ENCODE data around the gene IGFBP6. TPM values are rescaled to one million over a fixed set of nuclear protein-coding genes. Genes with fewer than 3 reads are reported as not detected.

Gene IGFBP6
- total and polyA plus RNA-seq, 9 of the 15 experiments (the other 6 are each of a cell fraction or from before 2014, with no cell fraction given), result 0.15 to 1.4 (median 0.54) TPM

DNA sequence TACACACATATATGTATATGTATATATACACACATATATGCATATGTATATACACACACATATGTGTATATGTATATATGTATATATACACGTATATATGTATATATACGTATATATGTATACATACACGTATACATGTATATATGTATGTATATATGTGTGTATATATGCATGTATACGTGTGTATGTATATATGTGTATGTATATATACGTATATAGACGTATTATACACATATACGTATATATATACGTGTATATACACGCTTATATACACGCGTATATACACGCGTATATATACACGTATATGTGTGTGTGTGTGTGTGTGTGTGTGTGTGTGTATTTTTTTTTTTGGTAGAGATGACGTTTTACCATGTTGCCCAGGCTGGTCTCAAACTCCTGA, 50.2 kb downstream of the IGFBP6 start (continued):
- TF ChIP-seq ZBTB11 (CRISPR knock-in tag; IDR thresholded peaks at IDR 0.05), result peak in 1 of 3 experiments; percentile 81; a peak in 2 of 6 replicates

GRCh38 chr12:53151039-53151438, 53.6 kb downstream of the IGFBP6 start:
- intact Hi-C loops (cut with micrococcal nuclease), result no loop called here
- Histone ChIP-seq H3K9me1 (ENCODE audit: control insufficient read depth, insufficient read depth, low read length) (no peaks in the 10 kb centered on the region), H3K4me3 (no peak overlapping the region), H4K20me1 (replicated peaks; ENCODE audit: control insufficient read depth, insufficient read depth, low read length) (no peaks in the 10 kb centered on the region), H3K9me3 (replicated peaks; ENCODE audit: control insufficient read depth, insufficient read depth, low read depth, low read length) (peaks cover 5% of the 10 kb centered on the region), H3K79me2 (ENCODE audit: control insufficient read depth, insufficient read depth, low read length) (no peaks in the 10 kb centered on the region), H2AFZ (ENCODE audit: low read depth, low read length) (no peak overlapping the region), H3K27ac (ENCODE audit: extremely low read depth, low read depth, low read length) (no peak overlapping the region), H3K4me2 (ENCODE audit: insufficient read depth, low read length) (no peak overlapping the region), H3K4me1 (replicated peaks in 1 of 2; ENCODE audit: control insufficient read depth in 2 of 2, insufficient read depth in 2 of 2, low read length in 2 of 2) (peaks cover 2 to 6% of the 10 kb centered on the region in 2 experiments; a peak in 3 of 5 replicates), H3K9ac (ENCODE audit: insufficient read depth in 1 of 2, low read depth in 2 of 2, low read length in 2 of 2) (no peak overlapping the region; a peak in 1 of 4 replicates), H3K27me3 (ENCODE audit: control insufficient read depth in 2 of 2, insufficient read depth in 2 of 2, low read length in 2 of 2) (no peaks in the 10 kb centered on the region), H3K36me3 (ENCODE audit: control insufficient read depth, insufficient read depth, low read length) (no peaks in the 10 kb centered on the region)
- in situ Hi-C loops (cut with MboI), result no loop called here
- BruUV-seq (replicated peaks), result no TSS peak
- TF ChIP-seq EP300 (IDR thresholded peaks at IDR 0.05; ENCODE audit: low read length), result no peak
- TF ChIP-seq RFX1 (IDR thresholded peaks at IDR 0.05), result peak; percentile 46
- ChIA-PET POLR2A (interaction anchor here (0.6 to 0.9 kb wide), 2 partner anchors 8 to 10 kb away, joined by 3 to 4 read pairs; no protein-coding TSS in a partner anchor), CTCF (ENCODE audit: low intra/inter-chr PET ratio) (no interaction called here)
- 64% methylated on average over 6 of the region's 6 CpGs for WGBS (ENCODE audit: insufficient coverage, low coverage, missing lambda C conversion rate)
- FAIRE-seq (no peak), ATAC-seq (no peak), DNase-seq (ENCODE audit: extremely low read depth in 1 of 4, low spot score in 3 of 4) (no peak)

Small RNA genes lying within 50 kb of the gene (microRNA-seq; reads per million reads assigned to microRNA genes)
- not detected for gene MIR6757 (ENCODE audit: borderline microRNAs expressed)

Small RNA genes lying within 50 kb of the gene (small RNA-seq; reads per million reads assigned to genes)
- gene HIGD1AP1 (0.15 reads per million), gene MIR6757 (not detected), gene RNU6-333P (not detected)

Other genes with a start within 250 kb of the IGFBP6 start
Only the 7 nearest of the 16 such genes appear.
- gene EIF4B, start 91.2 kb upstream of the IGFBP6 start, total RNA-seq (2014; rRNA removed), result 617 and 636 TPM in 2 replicates
- gene EIF4B, start 91.2 kb upstream of the IGFBP6 start, total RNA-seq (2014; rRNA removed; fragmentation: Illumina TruSeq; extraction: Trizol), result 669 and 710 TPM in 2 replicates
- 624 and 636 TPM in 2 replicates for gene EIF4B, start 91.2 kb upstream of the IGFBP6 start, total RNA-seq (2015; rRNA removed; fragmentation: Illumina TruSeq; extraction: Trizol)
- gene EIF4B, start 91.2 kb upstream of the IGFBP6 start, total RNA-seq (2021), result 535 and 617 TPM in 2 replicates
- gene EIF4B, start 91.2 kb upstream of the IGFBP6 start, polyA plus RNA-seq (2011; rRNA removed), result 489 and 497 TPM in 2 replicates
- 552 and 578 TPM in 2 replicates for gene EIF4B, start 91.2 kb upstream of the IGFBP6 start, polyA plus RNA-seq (2014; fragmentation: Illumina TruSeq; extraction: Trizol)
- 100 to 1,000 TPM; 138 to 150 TPM for gene EIF4B, start 91.2 kb upstream of the IGFBP6 start, polyA plus RNA-seq (2014; fragmentation: Nextera tagmentation; extraction: Ambion mirVana)
- gene EIF4B, start 91.2 kb upstream of the IGFBP6 start, polyA plus RNA-seq (2014; rRNA removed), result 312 and 317 TPM in 2 replicates
- 1.2 and 1.3 TPM in 2 replicates for gene TNS2, start 47.6 kb upstream of the IGFBP6 start, total RNA-seq (2014; rRNA removed)
- 0.41 and 0.73 TPM in 2 replicates for gene TNS2, start 47.6 kb upstream of the IGFBP6 start, total RNA-seq (2014; rRNA removed; fragmentation: Illumina TruSeq; extraction: Trizol)
- gene TNS2, start 47.6 kb upstream of the IGFBP6 start, total RNA-seq (2015; rRNA removed; fragmentation: Illumina TruSeq; extraction: Trizol), result 0.65 and 0.79 TPM in 2 replicates
- gene TNS2, start 47.6 kb upstream of the IGFBP6 start, total RNA-seq (2021), result 2.8 and 3.1 TPM in 2 replicates
- gene TNS2, start 47.6 kb upstream of the IGFBP6 start, polyA plus RNA-seq (2011; rRNA removed), result 1.3 and 1.7 TPM in 2 replicates
- gene TNS2, start 47.6 kb upstream of the IGFBP6 start, polyA plus RNA-seq (2014; fragmentation: Illumina TruSeq; extraction: Trizol), result 1.4 and 1.6 TPM in 2 replicates
- under 1 TPM in 1 of 2 experiments, not detected in 1; 0.28 TPM for gene TNS2, start 47.6 kb upstream of the IGFBP6 start, polyA plus RNA-seq (2014; fragmentation: Nextera tagmentation; extraction: Ambion mirVana)
- 1.0 and 2.8 TPM in 2 replicates for gene TNS2, start 47.6 kb upstream of the IGFBP6 start, polyA plus RNA-seq (2014; rRNA removed)
- 8.4 and 10.6 TPM in 2 replicates for gene SPRYD3, start 18.3 kb upstream of the IGFBP6 start, total RNA-seq (2014; rRNA removed)
- 4.1 and 5.1 TPM in 2 replicates for gene SPRYD3, start 18.3 kb upstream of the IGFBP6 start, total RNA-seq (2014; rRNA removed; fragmentation: Illumina TruSeq; extraction: Trizol)
- 5.0 and 5.9 TPM in 2 replicates for gene SPRYD3, start 18.3 kb upstream of the IGFBP6 start, total RNA-seq (2015; rRNA removed; fragmentation: Illumina TruSeq; extraction: Trizol)
- 10.8 and 13.6 TPM in 2 replicates for gene SPRYD3, start 18.3 kb upstream of the IGFBP6 start, total RNA-seq (2021)
- 6.2 and 7.6 TPM in 2 replicates for gene SPRYD3, start 18.3 kb upstream of the IGFBP6 start, polyA plus RNA-seq (2011; rRNA removed)
- 10.6 and 11.4 TPM in 2 replicates for gene SPRYD3, start 18.3 kb upstream of the IGFBP6 start, polyA plus RNA-seq (2014; fragmentation: Illumina TruSeq; extraction: Trizol)
- gene SPRYD3, start 18.3 kb upstream of the IGFBP6 start, polyA plus RNA-seq (2014; fragmentation: Nextera tagmentation; extraction: Ambion mirVana), result 1 to 10 TPM; 1.5 to 2.6 TPM
- gene SPRYD3, start 18.3 kb upstream of the IGFBP6 start, polyA plus RNA-seq (2014; rRNA removed), result 9.1 and 11.0 TPM in 2 replicates
- not detected in 2 replicates for gene SOAT2, start 5.8 kb downstream of the IGFBP6 start, total RNA-seq (2014; rRNA removed)
- gene SOAT2, start 5.8 kb downstream of the IGFBP6 start, total RNA-seq (2014; rRNA removed; fragmentation: Illumina TruSeq; extraction: Trizol), result not detected in 2 replicates
- gene SOAT2, start 5.8 kb downstream of the IGFBP6 start, total RNA-seq (2015; rRNA removed; fragmentation: Illumina TruSeq; extraction: Trizol), result not detected in 2 replicates
- not detected in 2 replicates for gene SOAT2, start 5.8 kb downstream of the IGFBP6 start, total RNA-seq (2021)
- not detected in 2 replicates for gene SOAT2, start 5.8 kb downstream of the IGFBP6 start, polyA plus RNA-seq (2011; rRNA removed)
- not detected in 2 replicates for gene SOAT2, start 5.8 kb downstream of the IGFBP6 start, polyA plus RNA-seq (2014; fragmentation: Illumina TruSeq; extraction: Trizol)
- not detected for gene SOAT2, start 5.8 kb downstream of the IGFBP6 start, polyA plus RNA-seq (2014; fragmentation: Nextera tagmentation; extraction: Ambion mirVana)
- 0.04 TPM in 1 of 2 replicates, not detected in the other for gene SOAT2, start 5.8 kb downstream of the IGFBP6 start, polyA plus RNA-seq (2014; rRNA removed)
- gene ZNF740, start 83.1 kb downstream of the IGFBP6 start, total RNA-seq (2014; rRNA removed), result 15.1 and 16.1 TPM in 2 replicates
- 18.6 and 19.9 TPM in 2 replicates for gene ZNF740, start 83.1 kb downstream of the IGFBP6 start, total RNA-seq (2014; rRNA removed; fragmentation: Illumina TruSeq; extraction: Trizol)
- gene ZNF740, start 83.1 kb downstream of the IGFBP6 start, total RNA-seq (2015; rRNA removed; fragmentation: Illumina TruSeq; extraction: Trizol), result 13.3 and 13.6 TPM in 2 replicates
- 39.6 and 46.4 TPM in 2 replicates for gene ZNF740, start 83.1 kb downstream of the IGFBP6 start, total RNA-seq (2021)
- gene ZNF740, start 83.1 kb downstream of the IGFBP6 start, polyA plus RNA-seq (2011; rRNA removed), result 33.1 and 34.9 TPM in 2 replicates
- gene ZNF740, start 83.1 kb downstream of the IGFBP6 start, polyA plus RNA-seq (2014; fragmentation: Illumina TruSeq; extraction: Trizol), result 19.2 and 21.0 TPM in 2 replicates
- 1 to 10 TPM in 1 of 2 experiments, under 1 TPM in 1; 0.57 to 1.4 TPM for gene ZNF740, start 83.1 kb downstream of the IGFBP6 start, polyA plus RNA-seq (2014; fragmentation: Nextera tagmentation; extraction: Ambion mirVana)
- 20.6 and 22.1 TPM in 2 replicates for gene ZNF740, start 83.1 kb downstream of the IGFBP6 start, polyA plus RNA-seq (2014; rRNA removed)
- gene CSAD, start 83.3 kb downstream of the IGFBP6 start, total RNA-seq (2014; rRNA removed), result 8.1 and 8.5 TPM in 2 replicates
- gene CSAD, start 83.3 kb downstream of the IGFBP6 start, total RNA-seq (2014; rRNA removed; fragmentation: Illumina TruSeq; extraction: Trizol), result 5.7 and 8.1 TPM in 2 replicates
- gene CSAD, start 83.3 kb downstream of the IGFBP6 start, total RNA-seq (2015; rRNA removed; fragmentation: Illumina TruSeq; extraction: Trizol), result 6.7 and 7.0 TPM in 2 replicates
- 10.3 and 10.9 TPM in 2 replicates for gene CSAD, start 83.3 kb downstream of the IGFBP6 start, total RNA-seq (2021)
- 19.6 and 26.6 TPM in 2 replicates for gene CSAD, start 83.3 kb downstream of the IGFBP6 start, polyA plus RNA-seq (2011; rRNA removed)
- gene CSAD, start 83.3 kb downstream of the IGFBP6 start, polyA plus RNA-seq (2014; fragmentation: Illumina TruSeq; extraction: Trizol), result 11.1 and 16.8 TPM in 2 replicates
- gene CSAD, start 83.3 kb downstream of the IGFBP6 start, polyA plus RNA-seq (2014; fragmentation: Nextera tagmentation; extraction: Ambion mirVana), result 1 to 10 TPM; 1.8 to 2.4 TPM
- gene CSAD, start 83.3 kb downstream of the IGFBP6 start, polyA plus RNA-seq (2014; rRNA removed), result 17.1 TPM in 2 replicates
- 1.3 and 1.9 TPM in 2 replicates for gene ITGB7, start 109.6 kb downstream of the IGFBP6 start, total RNA-seq (2014; rRNA removed)
- 0.41 and 0.55 TPM in 2 replicates for gene ITGB7, start 109.6 kb downstream of the IGFBP6 start, total RNA-seq (2014; rRNA removed; fragmentation: Illumina TruSeq; extraction: Trizol)
- gene ITGB7, start 109.6 kb downstream of the IGFBP6 start, total RNA-seq (2015; rRNA removed; fragmentation: Illumina TruSeq; extraction: Trizol), result 0.54 and 0.64 TPM in 2 replicates
- gene ITGB7, start 109.6 kb downstream of the IGFBP6 start, total RNA-seq (2021), result 2.0 and 3.5 TPM in 2 replicates
- gene ITGB7, start 109.6 kb downstream of the IGFBP6 start, polyA plus RNA-seq (2011; rRNA removed), result 0.98 and 1.5 TPM in 2 replicates
- gene ITGB7, start 109.6 kb downstream of the IGFBP6 start, polyA plus RNA-seq (2014; fragmentation: Illumina TruSeq; extraction: Trizol), result 0.57 and 0.67 TPM in 2 replicates
- under 1 TPM; 0.06 to 0.10 TPM for gene ITGB7, start 109.6 kb downstream of the IGFBP6 start, polyA plus RNA-seq (2014; fragmentation: Nextera tagmentation; extraction: Ambion mirVana)
- 1.2 and 1.9 TPM in 2 replicates for gene ITGB7, start 109.6 kb downstream of the IGFBP6 start, polyA plus RNA-seq (2014; rRNA removed)